PC-3 (cell line): ENCODE measurements around the gene GNL3L. TPM values are rescaled to one million over a fixed set of nuclear protein-coding genes. Genes with fewer than 3 reads are reported as not detected.
"Not testable (repeated sequence)": the region's sequence is repeated elsewhere in the genome, so short reads cannot be mapped to it uniquely, and the experiment has no call there.

Experiments used
- ATAC-seq: fragments of 200-7000 bp; cut with Tn5 transposase; 2 replicates; pipeline ENCODE4 v1.9.1; 2020; ENCODE audit warnings: mild to moderate bottlenecking, moderate library complexity
- BruUV-seq: library from RNA; stranded (reverse); fragments of 400-500 nt; replicated peaks from 2 replicates; lab custom pipeline; 2021; lab: Mats Ljungman, UMichigan
- CTCF ChIA-PET: fragments of 300-600 bp; sonication (Branson Sonifier 250); formaldehyde crosslinking; loops from one replicate; lab custom pipeline; 2022; ENCODE audit warnings: antibody characterized with exemption; lab: Charles Lee
- POLR2A ChIA-PET: fragments of 300-600 bp; sonication (Branson Sonifier 250); formaldehyde crosslinking; loops from one replicate; lab custom pipeline; 2022; ENCODE audit warnings: antibody characterized with exemption; ENCODE audit not compliant: unreplicated experiment; lab: Charles Lee
- DNase-seq: peaks from one replicate; pipeline ENCODE4 v3.0.0-alpha.2; 2015
- H2AFZ ChIP-seq: fragments of 300-600 bp; sonication (generic); 2 replicates; pipeline ENCODE4 v1.6.0; 2016; ENCODE audit warnings: antibody characterized with exemption, low read length
- H3F3A ChIP-seq: fragments of 300-600 bp; sonication (generic); one replicate; pipeline ENCODE4 v1.6.0; 2017; ENCODE audit warnings: antibody characterized with exemption, low read length, control low read depth, mild to moderate bottlenecking; ENCODE audit not compliant: unreplicated experiment
- H3K27ac ChIP-seq: fragments of 300-600 bp; sonication (generic); 2 replicates; pipeline ENCODE4 v1.5.1; 2016; ENCODE audit warnings: mild to moderate bottlenecking, low read length
- H3K27me3 ChIP-seq: fragments of 300-600 bp; sonication (generic); 2 replicates; pipeline ENCODE4 v1.6.1; 2016; ENCODE audit warnings: low read length, mixed read lengths
- H3K36me3 ChIP-seq: fragments of 300-600 bp; sonication (generic); 2 replicates; pipeline ENCODE4 v1.6.1; 2016; ENCODE audit warnings: low read depth, mixed run types, low read length, mixed read lengths
- H3K4me1 ChIP-seq: fragments of 300-600 bp; sonication (generic); 2 replicates; pipeline ENCODE4 v1.5.1; 2016; ENCODE audit warnings: low read length; ENCODE audit not compliant: insufficient read depth
- H3K4me2 ChIP-seq: fragments of 300-600 bp; sonication (generic); 2 replicates; pipeline ENCODE4 v1.6.0; 2016; ENCODE audit warnings: low read length
- H3K4me3 ChIP-seq: fragments of 300-600 bp; sonication (generic); 2 replicates; pipeline ENCODE4 v1.5.1; 2016; ENCODE audit warnings: mild to moderate bottlenecking, low read length, mixed read lengths
- H3K79me2 ChIP-seq: fragments of 300-600 bp; sonication (generic); 2 replicates; pipeline ENCODE4 v1.6.1; 2017; ENCODE audit warnings: low read length, mixed read lengths
- H3K9ac ChIP-seq: fragments of 300-600 bp; sonication (generic); 2 replicates; pipeline ENCODE4 v1.6.0; 2016; ENCODE audit warnings: mild to moderate bottlenecking, low read length
- H3K9me2 ChIP-seq: fragments of 300-600 bp; sonication (generic); replicated peaks from 2 replicates; pipeline ENCODE4 v1.6.1; 2016; ENCODE audit warnings: mixed run types, low read length, mixed read lengths
- H3K9me3 ChIP-seq: fragments of 300-600 bp; sonication (generic); 2 replicates; pipeline ENCODE4 v1.6.1; 2016; ENCODE audit warnings: low read length, mixed read lengths
- H4K20me1 ChIP-seq: fragments of 300-600 bp; sonication (generic); 2 replicates; pipeline ENCODE4 v1.6.1; 2016; ENCODE audit warnings: low read length, mixed read lengths
- CTCF ChIP-seq: fragments of 300-600 bp; sonication (generic); conservative IDR thresholded peaks from 2 replicates; pipeline ENCODE4 v1.5.1; 2017; ENCODE audit warnings: antibody characterized with exemption, low read depth, mild to moderate bottlenecking, low read length
- EZH2 ChIP-seq: fragments of 300-600 bp; sonication (generic); IDR thresholded peaks from one replicate; pipeline ENCODE4 v1.6.1; 2017; ENCODE audit warnings: antibody characterized with exemption, mild to moderate bottlenecking, low read length; ENCODE audit not compliant: unreplicated experiment
- EZH2phosphoT487 ChIP-seq: fragments of 300-600 bp; sonication (generic); IDR thresholded peaks from 2 replicates; pipeline ENCODE4 v1.6.1; 2018; ENCODE audit warnings: mild to moderate bottlenecking, antibody characterized with exemption, low read length, borderline replicate concordance
- intact Hi-C: fragments of 100-400 bp; cut with micrococcal nuclease; formaldehyde crosslinking; loops from 2 replicates; pipeline ENCODE4 v1.9.0; 2023
- total RNA-seq: library from RNA; depleted of rRNA; stranded (reverse); fragments of >200 nt; gene quantifications from 2 replicates; pipeline ENCODE4 v1.2.3, GENCODE V29; 2014

GNL3L gene
- total RNA-seq, 1 experiment from 2014 or later: 50.3 TPM

- no peak overlapping the region for H3K9ac ChIP-seq
- H3K79me2 ChIP-seq: no peaks in the 10 kb centered on the region
- no peaks in the 10 kb centered on the region for H3K9me2 ChIP-seq
- no peaks in the 10 kb centered on the region for H3F3A ChIP-seq
- H2AFZ ChIP-seq: no peak overlapping the region
- intact Hi-C loops: no loop called here
- no peaks in the 10 kb centered on the region for H3K27me3 ChIP-seq
- TF ChIP-seq CTCF (no peak), EZH2phosphoT487 (no peak), EZH2 (no peak)
- ChIA-PET POLR2A (no interaction called here), CTCF (no interaction called here)
- no peak overlapping the region for H3K4me2 ChIP-seq
- BruUV-seq: no TSS peak
- H3K36me3 ChIP-seq: peaks cover 33% of the 10 kb centered on the region
- no peak overlapping the region for H3K4me3 ChIP-seq
- DNase-seq (no peak), ATAC-seq (no peak)
- no peaks in the 10 kb centered on the region for H4K20me1 ChIP-seq
- no peak overlapping the region for H3K27ac ChIP-seq
- no peaks in the 10 kb centered on the region for H3K9me3 ChIP-seq
- H3K4me1 ChIP-seq: no peaks in the 10 kb centered on the region
Measured at GRCh38 chrX:54561622-54562021, 31.6 kb downstream of the GNL3L start.

GRCh38 chrX:54564936-54565335, 34.9 kb downstream of the GNL3L start:
- DNase-seq (peak; percentile 59), ATAC-seq (peak; percentile 91)
- peaks cover 27% of the 10 kb centered on the region for H3K36me3 ChIP-seq
- ChIA-PET CTCF (no interaction called here), POLR2A (no interaction called here)
- no peak overlapping the region for H3K4me2 ChIP-seq
- no peak overlapping the region for H3K4me3 ChIP-seq
- no peaks in the 10 kb centered on the region for H3K9me2 ChIP-seq
- intact Hi-C loops: no loop called here
- H3K79me2 ChIP-seq: no peaks in the 10 kb centered on the region
- no peaks in the 10 kb centered on the region for H3K27me3 ChIP-seq
- H4K20me1 ChIP-seq: no peaks in the 10 kb centered on the region
- no TSS peak for BruUV-seq
- H3K9ac ChIP-seq: no peak overlapping the region
- peak overlapping the region; percentile 45 for H3K27ac ChIP-seq
- no peak overlapping the region for H2AFZ ChIP-seq
- no peaks in the 10 kb centered on the region for H3F3A ChIP-seq
- H3K9me3 ChIP-seq: no peaks in the 10 kb centered on the region
- no peaks in the 10 kb centered on the region for H3K4me1 ChIP-seq
- TF ChIP-seq EZH2: no peak
- no peak for TF ChIP-seq CTCF
- no peak for TF ChIP-seq EZH2phosphoT487

GRCh38 chrX:54570332-54570731, 40.3 kb downstream of the GNL3L start:
- no peak for ATAC-seq
- Histone ChIP-seq H3K9me2 (no peaks in the 10 kb centered on the region), H3K4me1 (no peaks in the 10 kb centered on the region), H3K27me3 (no peaks in the 10 kb centered on the region), H3K36me3 (peaks cover 18% of the 10 kb centered on the region; the same call in 1 of the 2 replicates), H3K4me2 (no peak overlapping the region), H3K27ac (no peak overlapping the region), H3K79me2 (no peaks in the 10 kb centered on the region), H3K9me3 (no peaks in the 10 kb centered on the region), H3F3A (no peaks in the 10 kb centered on the region), H2AFZ (no peak overlapping the region), H3K9ac (no peak overlapping the region), H4K20me1 (no peaks in the 10 kb centered on the region), H3K4me3 (no peak overlapping the region)
- ChIA-PET POLR2A (no interaction called here), CTCF (no interaction called here)
- no TSS peak for BruUV-seq
- no peak for DNase-seq
- intact Hi-C loops: no loop called here
- TF ChIP-seq EZH2phosphoT487 (no peak), CTCF (no peak), EZH2 (no peak)

- H3K9ac ChIP-seq, H3K27me3 ChIP-seq, POLR2A ChIA-PET, CTCF ChIA-PET, H3K4me1 ChIP-seq, H3K4me3 ChIP-seq, BruUV-seq, H3K79me2 ChIP-seq, H3F3A ChIP-seq, H3K4me2 ChIP-seq, H2AFZ ChIP-seq, H4K20me1 ChIP-seq, H3K9me2 ChIP-seq, intact Hi-C loops, H3K27ac ChIP-seq, H3K9me3 ChIP-seq, ATAC-seq, DNase-seq: not testable (repeated sequence)
- H3K36me3 ChIP-seq: peaks cover 11% of the 10 kb centered on the region; the same call in 1 of the 2 replicates
Measured at GRCh38 chrX:54572641-54573040, 42.6 kb downstream of the GNL3L start.
